HG03045 (cell line): ENCODE data around the gene ALCAM.

Source experiments
- ATAC-seq: cut with Tn5 transposase; IDR thresholded peaks from one replicate; pipeline ENCODE4 v1.9.1; 2021; ENCODE audit warnings: mild to moderate bottlenecking, moderate library complexity; ENCODE audit not compliant: unreplicated experiment

The ALCAM gene

DNA sequence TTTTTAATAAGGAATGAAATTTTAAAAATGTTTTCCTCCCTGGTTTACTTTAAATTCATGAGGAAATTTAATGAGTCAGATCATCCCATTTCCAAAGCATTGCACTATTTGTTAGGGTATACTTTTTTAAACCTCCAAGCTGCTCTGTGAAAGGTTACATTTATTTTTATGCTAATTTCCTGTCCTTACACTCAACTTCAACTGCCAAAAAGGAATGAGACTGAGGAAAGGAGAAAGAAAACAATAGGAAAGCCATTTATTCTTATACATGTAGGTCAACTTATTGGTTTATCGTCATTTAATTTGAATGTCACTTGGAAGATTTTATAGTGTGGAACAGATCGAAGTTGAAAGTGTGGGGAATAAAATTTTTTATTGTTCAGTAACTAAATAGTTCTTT lies 104.1 kb downstream of the ALCAM start:
- ATAC-seq, result no peak

DNA sequence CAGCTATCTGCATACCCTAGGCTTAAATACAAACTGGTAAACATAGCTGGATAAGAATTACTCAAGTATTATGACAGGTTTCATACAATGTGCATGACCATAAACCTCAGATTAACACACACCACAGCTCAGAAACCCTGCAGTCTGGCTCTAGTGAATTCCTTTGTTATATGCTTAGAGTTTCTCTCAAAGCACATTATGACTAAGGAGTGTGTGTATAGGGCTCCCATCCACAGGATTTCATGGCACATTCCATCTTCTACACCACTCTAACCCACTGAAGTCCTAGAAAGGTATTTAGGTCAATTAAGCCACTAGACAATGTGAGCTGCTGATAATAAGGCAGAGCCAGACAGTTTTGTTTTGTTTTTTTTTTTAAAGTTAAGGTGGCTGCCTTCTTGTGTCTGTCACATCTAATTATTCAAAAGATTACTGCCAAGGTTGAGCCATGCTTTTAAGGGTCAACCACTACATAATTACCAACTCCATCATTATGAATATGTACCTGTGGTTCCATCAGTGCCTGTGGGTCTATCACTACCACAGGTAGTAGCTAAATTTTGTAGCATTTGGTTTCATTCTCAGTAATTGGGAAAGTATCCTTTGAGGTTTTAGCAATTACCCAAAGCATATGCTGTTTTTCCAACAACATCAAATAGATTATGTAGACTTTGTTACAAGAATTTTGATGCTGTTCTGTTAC lies 107.0 kb downstream of the ALCAM start:
- no peak for ATAC-seq

GRCh38 chr3:105480768-105481167 lies 114.1 kb downstream of the ALCAM start:
- no peak for ATAC-seq

DNA sequence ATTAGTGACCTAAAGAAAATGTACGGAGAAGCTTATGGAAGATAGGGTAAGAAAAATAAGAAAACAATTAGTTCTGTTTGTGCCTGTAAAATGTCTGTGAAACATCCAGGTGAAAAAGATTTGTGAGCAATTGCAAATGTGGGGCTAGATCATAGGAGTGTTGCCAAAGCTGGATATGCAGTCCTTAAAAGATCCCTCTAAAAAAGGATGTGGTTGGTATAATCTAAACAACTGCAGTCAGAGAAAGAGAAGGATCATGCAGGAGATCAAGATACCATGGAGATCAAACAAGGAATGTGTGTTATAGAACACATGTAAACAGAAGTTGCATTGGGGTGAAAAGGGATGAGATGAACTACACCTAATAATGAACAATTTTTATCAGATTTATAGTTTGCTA lies 116.8 kb downstream of the ALCAM start:
- no peak for ATAC-seq

GRCh38 chr3:105490045-105490444 lies 123.3 kb downstream of the ALCAM start:
- no peak for ATAC-seq

GRCh38 chr3:105493305-105493892 lies 126.7 kb downstream of the ALCAM start:
- no peak for ATAC-seq

DNA sequence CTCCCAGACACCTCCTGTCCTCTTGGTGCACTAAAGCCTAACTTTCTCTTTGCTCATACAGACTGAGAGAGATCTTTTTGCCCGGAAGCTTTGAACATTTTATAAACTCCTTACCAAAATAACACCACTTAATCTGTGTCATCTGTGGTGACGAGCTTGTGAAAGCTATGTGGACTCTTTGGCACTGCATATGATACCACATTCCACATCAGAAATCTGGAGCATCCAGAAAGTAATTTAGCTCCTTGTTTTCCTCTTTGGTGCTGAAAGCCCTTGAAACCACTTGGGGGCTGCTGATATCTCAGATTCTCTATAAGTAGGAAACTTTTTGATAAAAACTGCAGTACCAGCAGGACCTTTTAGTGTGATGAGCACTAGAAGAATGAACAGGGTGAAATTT lies 128.3 kb downstream of the ALCAM start:
- no peak for ATAC-seq

- no peak for ATAC-seq
These were observed 129.6 kb downstream of the ALCAM start for GRCh38 chr3:105496343-105496742.

DNA sequence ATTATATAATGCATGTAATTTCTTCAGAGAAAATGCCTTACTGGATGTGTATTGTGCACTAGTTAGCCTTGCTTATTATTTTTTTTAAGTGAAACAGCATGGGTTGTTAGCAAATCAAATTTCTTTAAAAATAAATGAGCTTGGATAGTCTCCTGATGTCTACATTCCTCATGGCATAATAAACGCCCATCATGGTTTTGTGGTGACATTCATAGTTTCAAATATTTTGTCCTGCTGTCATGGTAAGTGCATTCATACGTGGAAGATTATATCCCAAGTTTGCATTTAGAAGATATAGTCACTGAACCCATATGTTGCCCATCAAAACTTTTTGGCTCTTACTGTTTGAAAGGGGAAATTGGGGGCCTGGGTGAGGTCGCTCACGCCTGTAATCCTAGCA lies 130.7 kb downstream of the ALCAM start:
- ATAC-seq, result no peak

DNA sequence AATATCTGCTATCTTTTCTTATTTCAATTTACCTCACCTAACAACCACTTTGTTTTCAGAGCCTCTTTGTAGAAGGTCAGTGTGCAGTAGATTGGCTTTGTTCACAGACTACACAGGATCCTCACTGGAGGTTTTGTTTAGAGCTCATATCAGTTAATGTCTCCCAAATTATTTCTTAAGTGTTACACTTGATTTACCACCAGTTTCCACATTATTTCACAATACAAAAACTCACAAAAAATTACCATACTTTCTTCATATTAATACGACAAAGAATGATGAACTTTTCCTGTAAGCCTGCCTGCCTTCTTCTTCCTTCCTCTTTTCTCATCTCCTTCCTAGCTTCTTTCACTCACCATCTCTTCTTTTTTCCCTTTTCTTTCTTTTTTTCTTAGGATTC lies 133.3 kb downstream of the ALCAM start:
- ATAC-seq, result no peak

DNA sequence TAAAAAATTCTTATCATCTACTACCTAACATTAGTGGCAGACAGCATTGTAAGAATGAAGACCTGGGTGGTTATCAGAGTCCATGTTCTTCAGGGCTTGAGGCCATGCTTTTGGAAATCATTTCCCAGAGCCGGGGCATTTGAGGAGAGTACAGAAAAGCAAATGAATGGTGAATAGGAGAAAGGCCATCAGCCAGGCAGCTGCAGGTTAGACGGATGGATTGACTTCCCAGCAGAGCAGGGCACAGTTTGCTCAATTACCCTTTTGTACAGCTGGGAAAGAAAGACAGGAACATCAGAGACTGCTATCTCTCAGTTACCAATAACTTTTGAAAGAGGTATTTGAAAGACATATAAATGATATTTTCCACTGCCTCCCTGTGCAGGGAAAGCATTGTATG lies 135.6 kb downstream of the ALCAM start:
- no peak for ATAC-seq

- ATAC-seq, result no peak
These were observed 136.5 kb downstream of the ALCAM start for GRCh38 chr3:105503191-105503593.

- no peak for ATAC-seq
These were observed 137.8 kb downstream of the ALCAM start for GRCh38 chr3:105504440-105504951.

GRCh38 chr3:105505170-105505569 lies 138.5 kb downstream of the ALCAM start:
- no peak for ATAC-seq

- no peak for ATAC-seq
These were observed 144.3 kb downstream of the ALCAM start for GRCh38 chr3:105511031-105511430.

DNA sequence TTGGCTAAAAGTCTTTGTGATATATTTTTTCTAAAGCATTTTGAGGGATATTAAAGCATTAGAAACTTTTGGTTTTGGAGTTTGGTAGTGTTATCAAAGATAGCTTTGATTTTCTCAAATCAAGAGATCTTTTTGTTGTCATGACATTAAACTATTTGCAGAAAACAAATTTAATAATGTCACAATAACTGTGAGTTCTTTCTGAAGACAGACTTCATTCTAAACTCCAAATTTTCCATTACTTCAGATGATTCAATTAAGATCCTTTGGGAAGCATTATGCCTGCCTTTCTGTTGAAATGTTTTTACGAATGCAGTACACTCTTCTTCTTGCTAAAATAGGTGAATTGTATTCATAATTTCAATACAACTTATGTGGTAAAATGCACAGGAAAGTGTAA lies 145.4 kb downstream of the ALCAM start:
- no peak for ATAC-seq

DNA sequence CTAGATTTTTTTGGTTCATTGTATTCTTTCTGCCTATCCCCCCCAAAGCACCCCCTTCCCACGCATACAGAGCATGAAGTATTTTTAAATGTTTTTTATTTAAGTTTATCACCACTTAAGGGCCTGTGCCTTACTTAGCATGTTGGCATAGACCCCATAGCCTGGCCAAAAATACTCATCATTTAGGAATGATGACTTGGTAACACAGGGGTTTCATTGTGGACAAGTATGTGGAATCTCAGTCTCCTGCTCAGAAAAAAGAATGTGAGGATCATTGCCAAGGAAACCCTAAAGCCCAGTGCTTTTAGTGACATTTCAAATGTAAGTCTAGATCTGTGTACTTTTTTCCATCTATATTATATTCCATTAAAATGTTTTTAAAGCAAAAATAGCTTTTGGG lies 146.3 kb downstream of the ALCAM start:
- ATAC-seq, result no peak

GRCh38 chr3:105513886-105514285 lies 147.2 kb downstream of the ALCAM start:
- ATAC-seq, result no peak

DNA sequence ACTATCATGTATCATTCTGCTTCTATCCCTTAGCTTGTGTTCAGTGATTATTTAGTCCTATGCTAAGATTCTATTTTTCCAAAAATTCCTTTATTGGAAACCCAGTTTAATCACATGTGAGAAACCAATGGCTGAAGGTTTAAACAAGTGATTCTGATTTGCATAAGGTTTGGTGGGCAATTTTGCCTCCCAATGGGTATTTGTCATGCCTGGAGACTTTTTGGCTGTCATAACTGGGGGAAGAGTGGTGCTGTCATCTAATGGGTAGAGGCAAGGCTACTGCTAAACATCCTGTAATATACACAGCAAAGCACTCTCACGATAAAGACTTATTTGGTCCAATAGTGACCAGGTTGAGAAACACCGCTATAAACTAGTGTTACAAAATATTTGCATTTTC lies 148.7 kb downstream of the ALCAM start:
- no peak for ATAC-seq

GRCh38 chr3:105516972-105517371 lies 150.3 kb downstream of the ALCAM start:
- ATAC-seq, result no peak

DNA sequence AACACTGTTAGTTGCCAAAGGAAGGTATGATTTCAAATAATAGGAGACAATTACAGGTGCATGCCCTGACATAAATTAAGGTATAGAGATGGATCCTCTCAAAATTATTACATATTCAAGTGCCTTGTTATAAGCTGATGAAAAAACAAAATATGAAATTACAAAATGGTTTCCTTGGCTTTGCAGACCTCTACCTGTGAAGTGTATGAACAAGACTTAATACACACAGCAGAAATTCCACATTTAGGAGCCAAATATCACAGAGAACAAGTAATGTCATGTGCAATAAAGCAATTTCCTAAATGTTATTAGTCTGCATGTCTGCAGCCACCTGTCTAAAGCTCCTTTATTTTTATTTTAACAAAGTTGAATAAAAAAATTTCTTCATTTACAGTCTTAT lies 151.5 kb downstream of the ALCAM start:
- ATAC-seq, result no peak

- ATAC-seq, result peak; percentile 83
These were observed 152.2 kb downstream of the ALCAM start for GRCh38 chr3:105518806-105519418.
